SK-N-SH treated with all-trans-retinoic acid at 6 μM for 48 hours (cell line): Measurements from ENCODE around the gene SLC38A8.

Experiments used
- ATAC-seq: fragments of 200-7000 bp; cut with Tn5 transposase; 3 replicates; pipeline ENCODE4 v1.9.1; 2020; ENCODE audit warnings: mild to moderate bottlenecking, moderate library complexity
- ARNTL ChIP-seq: fragments of 450-650 bp; formaldehyde crosslinking; IDR thresholded peaks from 2 replicates; pipeline ENCODE4 v1.5.0; 2020; ENCODE audit warnings: low read depth, mild to moderate bottlenecking, moderate library complexity, borderline replicate concordance
- BACH2 ChIP-seq: fragments of 250-450 bp; sonication (Bioruptor Pico); IDR thresholded peaks from 2 replicates; pipeline ENCODE4 v1.9.0; 2021; ENCODE audit warnings: mild to moderate bottlenecking, borderline replicate concordance
- CSDC2 ChIP-seq: fragments of 250-450 bp; sonication (Bioruptor Pico); IDR thresholded peaks from 2 replicates; pipeline ENCODE4 v1.5.0; 2020; ENCODE audit warnings: mild to moderate bottlenecking, moderate library complexity
- ESRRG ChIP-seq: fragments of 250-450 bp; sonication (Bioruptor Pico); IDR thresholded peaks from 2 replicates; pipeline ENCODE4 v1.6.1; 2021; ENCODE audit warnings: mild to moderate bottlenecking
- ISL1 ChIP-seq: fragments of 250-450 bp; sonication (Bioruptor Pico); IDR thresholded peaks from 2 replicates; pipeline ENCODE4 v2.1.2; 2022; ENCODE audit warnings: mild to moderate bottlenecking, moderate library complexity
- RARB ChIP-seq: fragments of 250-450 bp; sonication (Bioruptor Pico); IDR thresholded peaks from 2 replicates; pipeline ENCODE4 v1.8.0; 2021; ENCODE audit warnings: mild to moderate bottlenecking, moderate library complexity
- SNAI2 ChIP-seq: fragments of 250-450 bp; sonication (Bioruptor Pico); IDR thresholded peaks from 2 replicates; pipeline ENCODE4 v1.5.0; 2020; ENCODE audit warnings: mild to moderate bottlenecking, moderate library complexity
- TCF4 ChIP-seq: fragments of 250-450 bp; sonication (Bioruptor Pico); IDR thresholded peaks from 2 replicates; pipeline ENCODE4 v1.8.0; 2021; ENCODE audit warnings: mild to moderate bottlenecking, moderate library complexity, borderline replicate concordance
- TOX ChIP-seq: fragments of 250-450 bp; sonication (Bioruptor Pico); IDR thresholded peaks from 2 replicates; pipeline ENCODE4 v1.8.0; 2021; ENCODE audit warnings: mild to moderate bottlenecking, moderate library complexity, borderline replicate concordance
- ZC3H10 ChIP-seq: fragments of 250-450 bp; sonication (Bioruptor Pico); IDR thresholded peaks from 2 replicates; pipeline ENCODE4 v1.5.1; 2021; ENCODE audit warnings: mild to moderate bottlenecking, moderate library complexity
- ZFP30 ChIP-seq: fragments of 450-650 bp; formaldehyde crosslinking; IDR thresholded peaks from 2 replicates; pipeline ENCODE4 v1.5.0; 2022; ENCODE audit warnings: mild to moderate bottlenecking, moderate library complexity
- ZNF565 ChIP-seq: fragments of 450-650 bp; formaldehyde crosslinking; conservative IDR thresholded peaks from 2 replicates; pipeline ENCODE4 v1.5.0; 2020; ENCODE audit warnings: low read depth, mild to moderate bottlenecking, moderate library complexity
- ZNF70 ChIP-seq: fragments of 450-650 bp; formaldehyde crosslinking; IDR thresholded peaks from 2 replicates; pipeline ENCODE4 v1.5.0; 2020; ENCODE audit warnings: mild to moderate bottlenecking, moderate library complexity
- ZNF8 ChIP-seq: fragments of 450-650 bp; formaldehyde crosslinking; IDR thresholded peaks from 2 replicates; pipeline ENCODE4 v1.5.0; 2020; ENCODE audit warnings: mild to moderate bottlenecking, moderate library complexity
- TF ChIP-seq, protein P1 (sequence below): fragments of 250-450 bp; sonication (Bioruptor Pico); IDR thresholded peaks from 2 replicates; pipeline ENCODE4 v1.5.0; 2020; ENCODE audit warnings: mild to moderate bottlenecking, moderate library complexity
- TF ChIP-seq, protein P2 (sequence below): fragments of 250-450 bp; sonication (Bioruptor Pico); IDR thresholded peaks from 2 replicates; pipeline ENCODE4 v1.5.1; 2020; ENCODE audit warnings: low read depth, mild to moderate bottlenecking, moderate library complexity
- TF ChIP-seq, protein P3 (sequence below): fragments of 250-450 bp; sonication (Bioruptor Pico); IDR thresholded peaks from 2 replicates; pipeline ENCODE4 v1.8.0; 2020; ENCODE audit warnings: mild to moderate bottlenecking, moderate library complexity, borderline replicate concordance
- TF ChIP-seq, protein P4 (sequence below): fragments of 250-450 bp; sonication (Bioruptor Pico); IDR thresholded peaks from 2 replicates; pipeline ENCODE4 v1.8.0; 2021; ENCODE audit warnings: low read depth, mild to moderate bottlenecking, moderate library complexity, borderline replicate concordance
- TF ChIP-seq, protein P5 (sequence below): fragments of 250-450 bp; sonication (Bioruptor Pico); IDR thresholded peaks from 2 replicates; pipeline ENCODE4 v1.5.1; 2021; ENCODE audit warnings: mild to moderate bottlenecking, moderate library complexity

The SLC38A8 gene

DNA sequence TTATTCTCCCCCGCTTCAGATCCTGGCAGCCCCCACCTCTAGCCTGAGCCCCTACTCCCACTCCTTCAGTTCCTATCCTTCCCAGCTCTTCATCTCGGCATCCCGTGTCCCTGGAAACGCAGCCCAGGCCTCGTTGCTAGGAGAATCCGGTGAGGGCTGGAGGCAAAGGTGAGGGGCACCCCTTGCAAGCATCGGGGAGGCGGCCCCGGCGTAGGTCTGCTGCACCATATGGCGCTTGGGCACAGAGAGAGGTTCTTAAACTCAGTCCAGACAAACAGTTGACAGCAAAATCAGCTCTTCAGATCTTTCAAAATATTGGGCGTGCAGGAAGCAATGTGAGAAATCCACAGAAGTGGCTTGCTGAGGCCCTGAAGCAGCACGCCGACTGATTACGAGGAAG, 15.0 kb downstream of the SLC38A8 start (continued):
- TF ChIP-seq, protein P1, sequence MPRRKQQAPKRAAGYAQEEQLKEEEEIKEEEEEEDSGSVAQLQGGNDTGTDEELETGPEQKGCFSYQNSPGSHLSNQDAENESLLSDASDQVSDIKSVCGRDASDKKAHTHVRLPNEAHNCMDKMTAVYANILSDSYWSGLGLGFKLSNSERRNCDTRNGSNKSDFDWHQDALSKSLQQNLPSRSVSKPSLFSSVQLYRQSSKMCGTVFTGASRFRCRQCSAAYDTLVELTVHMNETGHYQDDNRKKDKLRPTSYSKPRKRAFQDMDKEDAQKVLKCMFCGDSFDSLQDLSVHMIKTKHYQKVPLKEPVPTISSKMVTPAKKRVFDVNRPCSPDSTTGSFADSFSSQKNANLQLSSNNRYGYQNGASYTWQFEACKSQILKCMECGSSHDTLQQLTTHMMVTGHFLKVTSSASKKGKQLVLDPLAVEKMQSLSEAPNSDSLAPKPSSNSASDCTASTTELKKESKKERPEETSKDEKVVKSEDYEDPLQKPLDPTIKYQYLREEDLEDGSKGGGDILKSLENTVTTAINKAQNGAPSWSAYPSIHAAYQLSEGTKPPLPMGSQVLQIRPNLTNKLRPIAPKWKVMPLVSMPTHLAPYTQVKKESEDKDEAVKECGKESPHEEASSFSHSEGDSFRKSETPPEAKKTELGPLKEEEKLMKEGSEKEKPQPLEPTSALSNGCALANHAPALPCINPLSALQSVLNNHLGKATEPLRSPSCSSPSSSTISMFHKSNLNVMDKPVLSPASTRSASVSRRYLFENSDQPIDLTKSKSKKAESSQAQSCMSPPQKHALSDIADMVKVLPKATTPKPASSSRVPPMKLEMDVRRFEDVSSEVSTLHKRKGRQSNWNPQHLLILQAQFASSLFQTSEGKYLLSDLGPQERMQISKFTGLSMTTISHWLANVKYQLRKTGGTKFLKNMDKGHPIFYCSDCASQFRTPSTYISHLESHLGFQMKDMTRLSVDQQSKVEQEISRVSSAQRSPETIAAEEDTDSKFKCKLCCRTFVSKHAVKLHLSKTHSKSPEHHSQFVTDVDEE (CRISPR knock-in tag): no peak

DNA sequence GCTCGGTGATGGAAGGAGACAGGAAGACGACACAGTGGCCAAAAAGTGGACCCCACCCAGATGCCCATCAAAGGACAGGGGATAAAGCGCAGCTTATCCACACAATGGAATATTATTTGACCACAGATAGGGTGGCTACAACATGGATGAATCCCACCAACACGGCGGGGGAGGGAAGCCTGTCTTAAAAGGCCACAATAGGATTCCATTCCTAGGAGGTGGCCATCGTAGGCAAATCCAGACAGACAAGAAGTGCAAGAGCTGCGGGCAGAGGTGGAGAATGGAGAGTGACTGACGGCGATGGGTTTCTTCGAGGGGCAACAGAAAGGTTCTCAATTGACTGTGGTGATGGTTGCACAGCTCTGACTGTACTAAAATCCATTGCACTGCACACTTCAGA, 16.0 kb downstream of the SLC38A8 start:
- ATAC-seq: no peak
- TF ChIP-seq ARNTL (no peak), ZNF565 (CRISPR knock-in tag) (no peak), SNAI2 (no peak), RARB (CRISPR knock-in tag) (no peak), BACH2 (CRISPR knock-in tag) (no peak), ZFP30 (CRISPR knock-in tag) (no peak), ZNF70 (no peak), CSDC2 (CRISPR knock-in tag) (no peak), ISL1 (CRISPR knock-in tag) (no peak), ESRRG (CRISPR knock-in tag) (no peak), TCF4 (CRISPR knock-in tag) (no peak), ZC3H10 (no peak), ZNF8 (CRISPR knock-in tag) (no peak), TOX (no peak)
- TF ChIP-seq, protein P2, sequence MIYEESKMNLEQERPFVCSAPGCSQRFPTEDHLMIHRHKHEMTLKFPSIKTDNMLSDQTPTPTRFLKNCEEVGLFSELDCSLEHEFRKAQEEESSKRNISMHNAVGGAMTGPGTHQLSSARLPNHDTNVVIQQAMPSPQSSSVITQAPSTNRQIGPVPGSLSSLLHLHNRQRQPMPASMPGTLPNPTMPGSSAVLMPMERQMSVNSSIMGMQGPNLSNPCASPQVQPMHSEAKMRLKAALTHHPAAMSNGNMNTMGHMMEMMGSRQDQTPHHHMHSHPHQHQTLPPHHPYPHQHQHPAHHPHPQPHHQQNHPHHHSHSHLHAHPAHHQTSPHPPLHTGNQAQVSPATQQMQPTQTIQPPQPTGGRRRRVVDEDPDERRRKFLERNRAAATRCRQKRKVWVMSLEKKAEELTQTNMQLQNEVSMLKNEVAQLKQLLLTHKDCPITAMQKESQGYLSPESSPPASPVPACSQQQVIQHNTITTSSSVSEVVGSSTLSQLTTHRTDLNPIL: no peak
- TF ChIP-seq, protein P1 (CRISPR knock-in tag): no peak
- TF ChIP-seq, protein P3, sequence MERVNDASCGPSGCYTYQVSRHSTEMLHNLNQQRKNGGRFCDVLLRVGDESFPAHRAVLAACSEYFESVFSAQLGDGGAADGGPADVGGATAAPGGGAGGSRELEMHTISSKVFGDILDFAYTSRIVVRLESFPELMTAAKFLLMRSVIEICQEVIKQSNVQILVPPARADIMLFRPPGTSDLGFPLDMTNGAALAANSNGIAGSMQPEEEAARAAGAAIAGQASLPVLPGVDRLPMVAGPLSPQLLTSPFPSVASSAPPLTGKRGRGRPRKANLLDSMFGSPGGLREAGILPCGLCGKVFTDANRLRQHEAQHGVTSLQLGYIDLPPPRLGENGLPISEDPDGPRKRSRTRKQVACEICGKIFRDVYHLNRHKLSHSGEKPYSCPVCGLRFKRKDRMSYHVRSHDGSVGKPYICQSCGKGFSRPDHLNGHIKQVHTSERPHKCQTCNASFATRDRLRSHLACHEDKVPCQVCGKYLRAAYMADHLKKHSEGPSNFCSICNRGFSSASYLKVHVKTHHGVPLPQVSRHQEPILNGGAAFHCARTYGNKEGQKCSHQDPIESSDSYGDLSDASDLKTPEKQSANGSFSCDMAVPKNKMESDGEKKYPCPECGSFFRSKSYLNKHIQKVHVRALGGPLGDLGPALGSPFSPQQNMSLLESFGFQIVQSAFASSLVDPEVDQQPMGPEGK: no peak
- TF ChIP-seq, protein P4, sequence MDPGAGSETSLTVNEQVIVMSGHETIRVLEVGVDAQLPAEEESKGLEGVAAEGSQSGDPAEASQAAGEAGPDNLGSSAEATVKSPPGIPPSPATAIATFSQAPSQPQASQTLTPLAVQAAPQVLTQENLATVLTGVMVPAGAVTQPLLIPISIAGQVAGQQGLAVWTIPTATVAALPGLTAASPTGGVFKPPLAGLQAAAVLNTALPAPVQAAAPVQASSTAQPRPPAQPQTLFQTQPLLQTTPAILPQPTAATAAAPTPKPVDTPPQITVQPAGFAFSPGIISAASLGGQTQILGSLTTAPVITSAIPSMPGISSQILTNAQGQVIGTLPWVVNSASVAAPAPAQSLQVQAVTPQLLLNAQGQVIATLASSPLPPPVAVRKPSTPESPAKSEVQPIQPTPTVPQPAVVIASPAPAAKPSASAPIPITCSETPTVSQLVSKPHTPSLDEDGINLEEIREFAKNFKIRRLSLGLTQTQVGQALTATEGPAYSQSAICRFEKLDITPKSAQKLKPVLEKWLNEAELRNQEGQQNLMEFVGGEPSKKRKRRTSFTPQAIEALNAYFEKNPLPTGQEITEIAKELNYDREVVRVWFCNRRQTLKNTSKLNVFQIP: no peak
- TF ChIP-seq, protein P5, sequence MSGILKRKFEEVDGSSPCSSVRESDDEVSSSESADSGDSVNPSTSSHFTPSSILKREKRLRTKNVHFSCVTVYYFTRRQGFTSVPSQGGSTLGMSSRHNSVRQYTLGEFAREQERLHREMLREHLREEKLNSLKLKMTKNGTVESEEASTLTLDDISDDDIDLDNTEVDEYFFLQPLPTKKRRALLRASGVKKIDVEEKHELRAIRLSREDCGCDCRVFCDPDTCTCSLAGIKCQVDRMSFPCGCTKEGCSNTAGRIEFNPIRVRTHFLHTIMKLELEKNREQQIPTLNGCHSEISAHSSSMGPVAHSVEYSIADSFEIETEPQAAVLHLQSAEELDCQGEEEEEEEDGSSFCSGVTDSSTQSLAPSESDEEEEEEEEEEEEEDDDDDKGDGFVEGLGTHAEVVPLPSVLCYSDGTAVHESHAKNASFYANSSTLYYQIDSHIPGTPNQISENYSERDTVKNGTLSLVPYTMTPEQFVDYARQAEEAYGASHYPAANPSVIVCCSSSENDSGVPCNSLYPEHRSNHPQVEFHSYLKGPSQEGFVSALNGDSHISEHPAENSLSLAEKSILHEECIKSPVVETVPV (CRISPR knock-in tag): no peak

DNA sequence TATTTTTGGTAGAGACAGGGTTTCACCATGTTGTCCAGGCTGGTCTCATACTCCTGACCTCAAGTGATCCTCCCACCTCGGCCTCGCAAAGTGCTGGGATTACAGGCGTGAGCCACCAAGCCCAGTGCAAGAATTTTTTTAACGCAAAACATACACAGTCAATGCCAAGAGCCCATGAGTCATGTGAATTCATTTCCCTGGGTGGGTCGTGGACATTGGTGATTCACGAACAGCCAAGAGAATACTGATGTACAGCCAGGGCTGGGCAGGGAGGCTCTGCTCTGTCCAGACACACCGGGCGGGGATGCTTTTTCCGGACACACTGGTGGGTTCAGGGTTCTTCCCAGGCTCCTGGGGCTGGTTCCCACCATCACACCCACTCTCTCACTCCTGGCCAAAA, 17.7 kb downstream of the SLC38A8 start:
- ATAC-seq: peak; percentile 82
- TF ChIP-seq BACH2 (CRISPR knock-in tag) (no peak), ZNF565 (CRISPR knock-in tag) (no peak), ZC3H10 (no peak), TCF4 (CRISPR knock-in tag) (no peak), ZNF8 (CRISPR knock-in tag) (no peak), ISL1 (CRISPR knock-in tag) (no peak), SNAI2 (no peak), RARB (CRISPR knock-in tag) (no peak)
- TF ChIP-seq, protein P4: no peak
- TF ChIP-seq, protein P1 (CRISPR knock-in tag): no peak
- TF ChIP-seq, protein P5 (CRISPR knock-in tag): no peak
